Lower leg skin (tissue), 4 donors: Measurements from ENCODE around the gene SH3TC2. TPM values are rescaled to one million over a fixed set of nuclear protein-coding genes. Genes with fewer than 3 reads are reported as not detected.
A peak's percentile ranks its signal among the peaks of the same experiment; 100 is the strongest.

Source experiments
- DNase-seq, 2 donors: peaks; one replicate each; pipeline ENCODE4 v3.0.0-alpha.2; 2019; ENCODE audit warnings: low spot score in 2 of 2
- H3K4me3 ChIP-seq: fragments of 200-600 bp; sonication (generic); 2 replicates; pipeline ENCODE4 v1.5.1; 2017; ENCODE audit warnings: mild to moderate bottlenecking, low read depth; ENCODE audit not compliant: poor library complexity, severe bottlenecking
- CTCF ChIP-seq, 3 donors: fragments of 450-650 bp; IDR thresholded peaks; one replicate each; pipeline ENCODE4 v1.5.1; 2016; ENCODE audit warnings: antibody characterized with exemption in 3 of 3, mild to moderate bottlenecking in 3 of 3, moderate library complexity in 2 of 3
- POLR2A ChIP-seq, 2 donors: fragments of 450-650 bp; IDR thresholded peaks; one replicate each; pipeline ENCODE4 v1.6.1; 2016 to 2017; ENCODE audit warnings: antibody characterized with exemption in 2 of 2, mild to moderate bottlenecking in 1 of 2, moderate library complexity in 1 of 2
- WGBS, 2 donors: methylation state at CpG; one replicate each; pipeline ENCODE4 v1.1.5; 2018; 5-methylcytosine and 5-hydroxymethylcytosine counted together
- intact Hi-C: fragments of 100-400 bp; cut with DNase I; formaldehyde crosslinking; loops from one replicate; pipeline ENCODE4 v1.15.0; 2023; ENCODE audit warnings: low total_unique reads
- total RNA-seq, 4 donors: library from RNA; depleted of rRNA; stranded (reverse); fragments of >200 nt; gene quantifications; one replicate each; pipeline ENCODE4 v1.1.0, GENCODE V29; 2016

Gene SH3TC2
- total RNA-seq, 4 donors from 2014 or later, result 0.80 to 3.7 (median 2.0) TPM

- WGBS, 2 donors, result 91 to 92% methylated on average over 2 of the region's 2 CpGs
- DNase-seq, result no peak
- no peak overlapping the region for H3K4me3 ChIP-seq
- TF ChIP-seq POLR2A (IDR thresholded peaks at IDR 0.05) (no peak), CTCF (IDR thresholded peaks at IDR 0.05) (no peak)
- intact Hi-C loops, result no loop called here
These were observed 95.9 kb downstream of the SH3TC2 start for GRCh38 chr5:148966938-148967337.

- peak; percentile 47 to 88 for DNase-seq
- no peak overlapping the region for H3K4me3 ChIP-seq
- WGBS, 2 donors, result 34 to 44% methylated on average over 4 of the region's 4 CpGs
- TF ChIP-seq CTCF (IDR thresholded peaks at IDR 0.05) (no peak), POLR2A (IDR thresholded peaks at IDR 0.05) (no peak)
- intact Hi-C loops, result no loop called here
These were observed 96.5 kb downstream of the SH3TC2 start for GRCh38 chr5:148966348-148966747.

DNA sequence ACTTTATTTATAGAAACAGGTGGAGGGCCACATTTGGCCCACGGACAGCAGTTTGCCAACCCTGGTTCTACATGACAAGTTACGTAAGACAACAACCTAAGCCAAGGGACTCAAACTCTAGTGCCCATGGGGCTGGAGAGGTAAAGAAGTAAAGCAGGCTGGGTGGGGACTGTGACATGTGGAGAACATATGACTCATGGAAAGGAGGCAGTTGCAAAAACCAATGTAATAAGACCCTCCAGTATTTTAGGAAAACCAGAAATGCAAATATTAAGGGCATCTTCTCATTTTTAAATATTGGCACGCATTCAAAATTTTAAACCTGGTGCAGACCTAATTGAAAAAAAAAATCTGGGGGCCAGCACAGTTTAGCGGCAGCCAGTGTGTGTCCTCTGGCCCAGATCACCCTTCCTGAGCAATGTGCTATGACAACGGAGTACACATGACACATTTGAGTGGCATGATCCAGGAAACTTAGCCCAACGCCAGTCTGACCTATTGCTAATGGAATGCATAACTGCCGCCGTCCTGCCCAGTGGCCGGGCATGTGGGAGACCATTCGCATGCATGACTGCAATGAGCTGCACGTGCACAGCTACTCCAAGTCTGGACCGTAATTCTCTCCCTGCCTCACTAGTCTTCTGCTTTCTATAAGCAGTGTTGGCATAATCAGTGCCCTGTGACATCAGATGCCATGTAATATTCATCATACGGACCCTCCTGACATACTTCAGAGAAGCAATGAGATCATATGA is 97.2 kb downstream of the SH3TC2 start:
- H3K4me3 ChIP-seq, result no peak overlapping the region
- intact Hi-C loops, result no loop called here
- WGBS, 2 donors, result 17 to 27% methylated on average over 13 of the region's 13 CpGs
- TF ChIP-seq POLR2A (IDR thresholded peaks at IDR 0.05), result no peak
- TF ChIP-seq CTCF (IDR thresholded peaks at IDR 0.05), result no peak
- peak; percentile 85 to 93 for DNase-seq

- intact Hi-C loops, result no loop called here
- TF ChIP-seq POLR2A (IDR thresholded peaks at IDR 0.05) (no peak), CTCF (IDR thresholded peaks at IDR 0.05) (no peak)
- peak in 1 of 2 donors; percentile 42 for DNase-seq
- no peak overlapping the region for H3K4me3 ChIP-seq
These were observed 99.2 kb downstream of the SH3TC2 start for GRCh38 chr5:148963664-148964063.

DNA sequence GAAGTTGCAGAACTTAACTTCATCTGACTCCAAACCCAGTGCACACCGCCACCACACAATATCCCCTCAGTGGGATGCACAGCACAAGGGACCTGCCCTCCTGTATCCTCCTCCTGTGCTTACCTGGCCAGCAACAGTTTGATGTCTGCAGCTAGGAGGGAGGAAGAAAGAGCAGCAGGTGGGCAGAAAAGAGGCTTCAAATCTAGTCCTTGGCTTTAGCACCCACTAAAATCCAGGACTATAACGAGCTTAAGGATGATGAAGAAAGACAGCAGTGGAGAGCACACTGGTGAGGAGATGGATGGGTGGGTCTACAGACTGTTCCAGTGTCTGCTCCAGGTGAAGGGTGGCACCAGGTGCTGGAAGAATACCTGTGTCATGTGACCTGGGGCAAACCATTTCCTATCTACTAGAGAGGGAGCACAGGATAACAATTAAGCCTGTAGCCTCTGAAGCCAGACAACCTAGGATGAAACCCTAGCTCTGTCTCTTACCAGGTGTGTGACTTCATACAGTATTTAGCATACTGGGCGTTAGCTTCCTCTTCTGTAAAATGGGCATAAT is 100.0 kb downstream of the SH3TC2 start:
- H3K4me3 ChIP-seq, result no peak overlapping the region
- peak in 1 of 2 donors; percentile 50 for DNase-seq
- WGBS, 2 donors, result 78 to 89% methylated on average over 3 of the region's 3 CpGs
- TF ChIP-seq POLR2A (IDR thresholded peaks at IDR 0.05) (no peak), CTCF (IDR thresholded peaks at IDR 0.05) (no peak)
- intact Hi-C loops, result no loop called here
